NCI-H526 (cell line): ENCODE measurements around the gene LRCH1.
A peak's percentile ranks its signal among the peaks of the same experiment; 100 is the strongest.

ENCODE experiments used
- DNase-seq, 2 experiments: peaks; one replicate each; lab custom pipeline; 2025; lab: John Stamatoyannopoulos, UW

The LRCH1 gene

DNA sequence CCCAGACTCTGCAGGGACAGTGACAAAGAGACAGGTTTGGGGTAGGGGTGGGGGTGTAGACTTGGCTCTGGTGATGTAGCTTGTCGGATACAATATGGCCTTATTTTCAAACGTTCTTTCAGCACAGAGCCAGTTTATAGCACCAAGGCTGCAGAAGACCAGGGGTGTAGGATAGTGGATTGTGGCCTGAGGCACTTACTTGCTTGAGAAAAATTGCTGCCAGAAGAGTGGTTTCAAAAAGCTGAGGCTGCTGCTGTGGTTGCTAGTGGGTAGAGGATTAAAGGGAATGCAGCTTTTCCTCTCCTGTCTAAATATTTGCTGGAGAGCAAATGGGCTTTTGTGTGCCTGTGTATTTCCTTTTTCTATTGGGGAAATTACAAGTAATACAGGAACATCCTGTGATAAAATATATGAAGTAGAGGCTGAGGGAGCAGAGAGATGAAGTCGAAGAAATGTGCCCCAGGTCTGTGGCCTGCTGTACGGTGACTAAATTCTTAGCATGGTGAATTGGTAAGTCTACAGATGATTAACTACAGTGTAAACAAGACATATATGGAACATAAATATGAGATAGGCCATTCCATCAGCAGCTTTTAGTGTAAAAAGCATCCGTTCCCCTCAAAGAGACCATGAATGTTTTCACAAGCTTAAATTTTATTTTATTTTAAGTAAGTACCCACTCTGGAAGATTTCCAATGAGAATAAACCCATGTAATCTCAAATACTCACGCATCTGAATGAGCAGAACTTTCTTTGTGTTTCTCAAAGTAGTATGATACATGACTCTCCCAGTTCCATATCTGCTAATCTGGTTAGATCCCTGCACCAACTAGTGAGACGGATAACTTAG is 112.9 kb downstream of the LRCH1 start:
- DNase-seq, result peak in 1 of 2 experiments; percentile 40

DNA sequence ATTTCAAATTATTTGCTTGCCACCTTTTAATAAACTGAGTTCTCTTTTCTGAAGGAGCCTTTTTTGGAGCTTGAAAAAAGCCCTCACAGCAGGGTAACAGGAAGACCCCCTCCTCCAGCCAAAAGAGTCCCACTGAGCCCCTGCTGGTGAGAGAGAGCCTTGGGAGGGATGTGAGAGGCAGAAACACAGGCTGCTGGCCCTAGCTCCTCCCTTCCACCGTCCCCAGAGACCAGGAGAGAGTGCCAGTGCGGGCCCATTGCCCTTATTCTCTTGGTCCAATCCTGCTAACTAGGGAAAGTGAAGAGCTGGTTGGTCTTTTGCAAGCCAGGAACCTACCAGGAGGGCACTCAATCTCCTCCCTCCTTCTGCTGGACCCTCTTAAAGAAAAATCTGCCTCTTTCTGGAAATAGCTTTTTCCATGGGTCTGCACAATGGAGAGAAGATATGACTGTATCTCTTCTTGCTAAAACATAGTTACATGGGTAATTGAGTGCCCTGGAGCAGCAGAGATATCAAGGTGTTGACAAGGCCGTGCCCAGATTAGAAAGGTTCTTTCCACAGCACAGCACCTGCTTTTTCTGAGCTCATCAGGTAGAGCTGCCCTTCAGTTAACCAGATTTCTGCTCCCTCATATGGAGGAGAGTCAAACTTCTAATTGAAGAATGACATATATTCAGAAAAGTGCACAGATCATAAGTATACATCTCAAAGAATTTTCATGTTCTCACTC is 113.9 kb downstream of the LRCH1 start:
- peak in 1 of 2 experiments; percentile 24 for DNase-seq

DNA sequence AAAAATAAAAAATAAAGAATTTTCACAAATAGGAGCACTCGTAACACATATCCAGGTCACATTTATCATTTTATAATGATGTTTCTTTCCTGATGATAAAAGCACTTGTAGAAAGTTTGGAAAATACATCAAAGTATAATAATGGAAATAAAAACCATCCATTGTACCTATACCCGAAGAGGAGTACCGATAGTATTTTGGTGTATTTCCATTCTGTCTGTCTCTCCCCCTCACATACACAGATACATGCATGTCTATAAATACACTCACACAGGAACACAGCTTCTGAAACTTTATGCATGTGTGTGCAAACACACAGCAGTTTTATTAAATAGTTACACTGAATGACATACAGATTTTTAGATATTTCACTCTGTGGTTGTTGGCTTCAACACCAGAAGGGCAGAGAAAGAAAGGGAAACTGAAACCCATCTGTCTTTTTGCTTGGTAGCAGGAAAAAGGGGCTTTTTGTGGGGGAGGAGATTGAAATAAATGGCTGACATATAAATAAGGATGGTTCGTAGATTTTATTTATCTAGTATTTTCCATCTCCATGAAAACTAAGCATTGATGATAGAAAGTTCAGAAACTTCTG is 114.8 kb downstream of the LRCH1 start:
- DNase-seq, result no peak

DNA sequence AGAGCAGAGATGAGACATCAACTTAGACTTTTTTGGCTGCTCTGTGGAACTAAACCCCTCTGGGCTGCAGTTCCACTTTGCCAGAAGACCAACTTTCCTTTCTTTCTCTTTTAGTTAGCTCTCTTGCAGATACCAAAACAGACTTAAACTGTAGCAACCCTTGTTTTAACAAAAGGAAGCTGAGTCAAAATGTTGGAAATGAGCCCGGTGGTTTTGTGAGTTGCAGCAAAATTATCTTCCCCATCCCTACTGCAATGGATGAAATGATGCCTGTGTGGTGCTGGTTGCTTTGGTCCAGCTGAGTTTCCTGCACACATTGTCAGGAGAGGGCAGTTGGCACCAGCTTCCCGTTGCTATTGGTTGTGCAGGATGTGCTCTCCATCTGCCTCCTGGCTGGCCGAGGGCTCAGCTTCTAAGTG is 115.3 kb downstream of the LRCH1 start:
- DNase-seq, result no peak

DNA sequence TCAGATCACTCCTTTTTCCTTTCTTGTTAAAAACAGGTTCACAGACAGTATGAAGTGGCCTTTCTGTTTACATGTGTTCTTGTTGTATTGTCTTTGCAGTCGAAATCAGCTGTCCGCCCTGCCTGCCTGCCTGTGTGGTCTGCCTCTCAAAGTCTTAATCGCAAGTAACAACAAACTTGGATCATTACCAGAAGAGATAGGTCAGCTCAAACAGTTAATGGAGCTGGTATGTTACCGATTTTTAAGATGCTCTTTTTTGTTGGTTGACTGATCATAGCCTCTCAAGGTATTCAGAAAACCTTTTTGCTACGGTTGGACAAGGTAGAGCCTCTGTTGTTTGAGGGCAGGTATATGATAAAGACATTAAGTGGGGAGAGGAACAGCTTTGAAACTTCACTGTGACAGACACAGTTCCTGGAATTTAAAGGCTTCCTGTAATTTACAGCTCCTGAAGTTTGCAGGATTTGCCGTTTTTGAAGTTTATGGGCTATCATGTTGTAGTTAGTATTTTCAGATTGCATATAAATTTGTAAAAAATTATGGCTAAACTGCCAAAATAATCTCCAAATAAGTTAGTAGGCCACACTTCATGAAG is 116.1 kb downstream of the LRCH1 start:
- DNase-seq, result no peak

DNA sequence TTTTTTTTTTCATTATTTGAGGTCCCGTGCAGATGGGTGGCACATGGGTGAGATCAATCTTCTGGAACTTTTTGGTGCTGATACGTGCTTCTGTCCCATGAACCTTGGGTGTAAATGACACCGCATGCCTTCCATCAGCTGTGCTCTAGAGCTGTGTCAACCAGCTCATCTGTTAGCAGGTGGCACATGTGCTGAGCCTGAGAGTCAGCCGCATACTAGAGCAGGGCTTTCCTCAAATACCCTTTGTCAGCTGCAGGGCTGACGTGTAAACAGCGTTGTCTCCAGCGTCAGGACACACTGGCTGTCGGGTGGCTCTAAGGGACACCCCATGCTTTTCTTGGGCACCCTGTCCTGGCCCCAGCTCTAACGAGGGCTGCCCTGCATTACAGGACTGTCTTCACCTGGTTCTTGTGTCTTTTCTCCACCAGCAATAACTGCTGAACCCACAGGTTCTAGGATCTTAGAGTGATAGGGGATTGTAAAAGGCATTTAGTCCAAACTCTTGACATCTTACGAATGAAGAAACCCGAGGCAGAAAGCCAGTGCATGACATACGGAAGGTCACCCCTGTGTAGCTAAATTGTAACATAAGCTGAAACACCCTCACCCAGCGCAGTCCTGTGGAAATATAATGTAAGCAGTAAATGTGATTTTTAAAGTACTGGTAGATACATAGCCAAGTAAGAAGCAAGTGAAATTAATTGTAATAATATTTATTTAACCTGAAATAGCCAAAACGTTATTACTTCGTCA is 119.5 kb downstream of the LRCH1 start:
- no peak for DNase-seq

DNA sequence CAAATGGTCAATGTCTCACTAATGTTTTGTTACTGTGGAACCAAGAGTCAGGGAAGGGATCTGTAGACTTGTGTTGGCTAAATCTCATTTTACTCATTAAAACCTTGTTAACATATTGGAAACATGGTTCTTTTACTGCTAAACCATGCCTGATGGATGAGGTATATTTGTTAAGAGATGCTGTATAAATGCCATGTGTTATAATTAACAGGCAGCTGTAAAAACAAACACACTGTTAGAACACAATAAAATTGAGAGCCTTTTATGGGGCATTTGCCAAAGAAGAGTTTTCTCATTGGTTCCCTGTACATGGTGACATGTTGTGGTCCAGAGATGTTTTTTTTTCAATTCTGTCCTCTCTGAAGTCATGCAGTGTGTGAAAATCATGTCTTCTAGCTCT is 122.0 kb downstream of the LRCH1 start:
- DNase-seq, result no peak

DNA sequence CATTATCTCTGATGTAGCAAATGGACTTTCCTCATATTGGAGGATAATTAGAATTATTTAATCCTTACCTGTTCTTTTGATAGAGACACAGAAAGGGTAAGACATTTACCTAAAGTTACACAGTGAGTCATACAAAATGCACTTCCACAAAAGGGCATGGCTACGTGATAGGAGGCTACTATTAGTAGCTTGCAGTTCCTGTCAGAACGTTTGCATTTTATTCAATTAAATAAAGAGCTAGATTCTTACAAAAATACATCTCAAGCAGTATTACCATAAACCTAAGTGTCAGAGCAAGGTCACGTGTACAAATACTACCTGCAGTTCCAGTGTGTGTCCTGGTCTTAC is 123.4 kb downstream of the LRCH1 start:
- DNase-seq, result no peak

DNA sequence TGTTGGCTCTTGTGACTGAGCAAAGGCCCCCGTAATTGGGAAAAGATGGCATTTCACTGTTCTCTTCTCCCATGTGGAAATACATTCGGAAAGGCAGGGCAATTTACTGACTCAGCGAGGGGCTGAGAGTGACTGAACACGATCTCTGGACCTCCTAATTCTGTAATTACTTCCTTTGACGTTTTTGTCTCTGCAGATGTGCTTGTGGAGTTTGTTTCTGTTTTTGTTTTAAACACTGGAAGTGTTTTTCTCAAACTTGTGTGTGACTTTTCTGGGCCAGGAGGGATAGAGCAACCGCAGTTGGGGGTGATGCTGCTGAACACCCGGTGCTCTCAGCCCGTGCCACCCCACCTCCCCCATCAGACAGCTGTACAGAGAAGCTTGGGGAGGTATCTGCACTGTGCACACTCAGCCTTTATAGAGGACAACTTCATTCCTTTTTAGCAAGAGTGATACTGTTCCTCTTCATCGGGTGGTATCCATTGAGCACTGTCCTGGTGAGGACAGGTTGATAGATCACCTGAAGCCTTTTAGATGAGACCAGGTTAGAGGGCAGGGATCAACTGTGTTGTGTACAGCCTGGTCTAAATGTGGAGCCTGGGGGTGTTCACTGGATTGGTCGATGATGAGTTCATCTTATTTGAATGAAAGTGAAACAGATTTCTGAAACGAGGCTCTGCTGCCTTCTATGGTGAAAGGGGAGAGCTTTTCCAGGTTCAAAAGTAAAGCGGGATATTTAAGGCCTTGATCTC is 126.6 kb downstream of the LRCH1 start:
- DNase-seq, result no peak

DNA sequence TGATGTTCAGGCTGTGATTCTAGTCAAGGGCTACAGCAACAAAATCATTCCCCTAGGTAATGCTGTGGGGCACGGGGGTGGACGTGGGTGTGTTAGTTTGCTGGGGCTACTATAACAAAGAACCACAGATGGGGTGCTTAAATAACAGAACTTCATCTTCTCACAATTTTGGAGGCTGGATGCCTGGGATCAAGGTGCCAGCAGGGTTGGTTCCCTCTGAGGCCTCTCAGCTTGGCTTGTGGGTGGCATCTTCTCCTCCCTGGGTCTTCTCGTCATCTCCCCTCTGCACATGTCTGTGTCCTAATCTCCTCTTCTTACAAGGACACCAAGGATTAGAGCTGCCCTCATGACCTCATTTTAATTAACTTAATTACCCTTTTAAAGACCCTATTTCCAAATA is 129.0 kb downstream of the LRCH1 start:
- DNase-seq, result no peak

DNA sequence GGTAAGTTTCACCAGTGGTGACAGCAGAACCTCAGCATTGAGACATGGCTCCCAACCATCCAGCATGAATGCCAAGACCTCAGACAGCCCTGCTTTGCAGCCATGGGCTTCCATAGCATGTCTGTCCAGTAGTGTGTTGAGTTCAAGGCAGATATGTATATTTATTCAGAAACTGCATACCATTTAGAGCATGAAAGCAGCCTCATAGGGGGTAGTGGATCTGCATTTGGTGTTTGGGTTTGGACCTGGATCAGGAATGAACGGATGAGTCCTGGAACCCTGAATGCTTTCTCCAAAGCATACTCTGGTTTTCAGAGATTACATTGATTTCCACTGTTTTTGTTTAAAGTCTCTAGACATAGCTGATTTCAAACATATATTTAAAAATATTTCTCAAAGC is 129.7 kb downstream of the LRCH1 start:
- DNase-seq, result no peak

DNA sequence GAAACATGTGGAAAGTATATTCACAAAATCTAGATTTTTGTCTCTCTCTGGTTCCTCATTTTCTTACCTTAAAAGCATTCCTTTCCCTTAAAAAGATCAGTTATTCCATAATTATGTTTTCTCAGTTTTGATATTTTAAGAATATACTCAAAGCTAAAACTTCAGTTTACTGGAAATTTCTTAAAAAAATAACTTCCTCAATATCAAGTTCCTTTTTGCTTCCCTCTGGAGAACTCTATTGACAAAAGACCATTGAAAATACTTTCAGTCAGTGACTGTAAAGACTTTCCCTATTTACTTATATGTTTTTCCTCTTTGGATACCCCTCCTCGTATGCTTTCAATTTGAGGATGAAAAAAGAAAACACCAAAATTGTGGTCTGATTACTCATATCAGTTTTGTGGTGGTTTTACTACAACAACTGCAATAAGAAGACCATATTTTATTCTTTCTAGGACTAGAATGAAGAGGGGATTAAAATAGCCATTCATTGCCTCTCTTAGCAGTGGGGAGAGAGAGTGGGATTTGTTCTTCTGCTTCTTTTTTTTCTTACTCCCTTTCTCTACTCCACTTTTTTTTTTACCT is 130.8 kb downstream of the LRCH1 start:
- no peak for DNase-seq

DNA sequence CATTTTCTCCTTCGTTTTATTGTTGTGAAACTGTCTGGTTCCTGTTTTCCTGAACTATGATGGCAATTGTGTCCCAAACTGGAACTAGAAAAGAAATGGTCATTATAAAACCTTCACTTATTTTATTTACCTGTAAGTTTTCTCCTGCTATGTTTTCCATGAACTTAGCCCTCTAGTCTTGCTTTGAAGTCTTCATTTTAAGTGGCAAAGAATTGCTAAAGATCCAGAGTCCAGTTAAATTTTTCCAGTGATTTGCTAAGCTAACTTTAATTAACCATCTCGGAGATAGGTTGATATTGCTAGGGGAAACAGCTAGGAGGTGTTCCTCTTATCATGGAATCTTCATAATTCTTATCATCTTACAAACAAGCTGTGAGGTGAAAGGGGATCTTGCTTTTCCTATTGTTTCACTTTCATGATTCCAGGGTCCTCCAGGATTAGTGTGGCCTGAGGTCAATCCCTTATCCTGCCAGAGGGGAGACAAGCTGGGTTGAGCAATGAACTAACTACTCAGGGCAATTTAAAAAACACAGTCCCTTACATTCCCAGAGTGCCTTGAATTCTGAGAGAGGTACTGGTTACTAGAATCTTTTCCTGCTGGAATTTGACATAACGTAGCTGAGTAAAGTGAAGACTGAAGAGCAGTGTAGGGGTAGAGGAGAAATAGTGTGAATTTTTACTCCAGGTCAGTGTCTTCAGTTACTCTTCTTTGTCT is 131.5 kb downstream of the LRCH1 start:
- DNase-seq, result no peak

DNA sequence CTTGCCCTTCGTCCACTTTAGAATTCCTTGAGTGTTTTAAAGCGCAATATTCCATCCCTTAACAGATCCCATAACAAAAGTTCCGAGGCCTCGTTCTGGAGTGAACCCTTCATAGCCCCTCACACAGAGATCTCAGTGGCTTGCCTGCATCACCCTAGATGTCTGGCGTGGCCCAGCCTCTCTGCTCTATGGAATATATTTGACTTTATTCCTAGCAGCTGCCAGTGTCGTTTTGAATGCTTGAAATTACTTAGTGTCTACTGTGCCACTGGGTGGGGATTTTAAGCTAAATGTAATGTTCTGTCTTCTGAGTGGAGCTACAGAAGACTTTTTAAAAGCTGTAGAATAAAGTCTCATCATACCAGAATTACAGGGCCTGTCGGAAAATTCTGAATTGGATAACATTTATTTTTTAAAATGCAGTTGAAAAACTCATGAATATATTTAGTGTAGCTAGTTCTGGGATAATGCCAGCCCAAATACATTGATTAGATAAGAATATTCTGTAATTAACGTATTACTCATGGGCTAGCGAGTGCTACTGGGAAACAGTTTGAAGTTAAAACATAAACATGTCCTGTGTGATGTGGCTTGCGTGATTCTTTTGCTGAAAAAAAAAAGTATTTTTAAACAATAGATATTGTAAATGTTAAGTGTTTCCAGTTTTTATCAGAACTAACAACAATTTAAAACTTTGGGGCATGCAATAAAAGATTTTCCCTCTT is 132.2 kb downstream of the LRCH1 start:
- no peak for DNase-seq

DNA sequence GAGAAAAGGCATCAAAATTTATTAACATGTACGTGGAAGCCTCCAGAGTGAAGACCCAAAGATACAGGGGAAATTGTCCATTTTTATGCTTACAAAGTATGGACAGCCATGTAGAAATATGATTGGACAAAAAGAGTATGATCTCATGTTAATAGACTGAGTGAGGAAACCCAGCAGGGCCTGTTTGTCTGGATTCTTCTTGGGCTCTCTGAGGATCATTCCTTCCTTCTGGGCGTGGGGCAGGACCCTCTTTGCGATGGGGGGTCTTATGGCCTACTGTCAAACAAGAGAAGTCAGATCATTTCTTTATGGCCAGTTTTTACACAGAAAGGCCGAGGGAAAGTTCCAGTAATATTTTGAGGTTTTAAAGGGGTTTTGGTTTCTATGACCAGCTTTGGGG is 133.2 kb downstream of the LRCH1 start:
- DNase-seq, result no peak

DNA sequence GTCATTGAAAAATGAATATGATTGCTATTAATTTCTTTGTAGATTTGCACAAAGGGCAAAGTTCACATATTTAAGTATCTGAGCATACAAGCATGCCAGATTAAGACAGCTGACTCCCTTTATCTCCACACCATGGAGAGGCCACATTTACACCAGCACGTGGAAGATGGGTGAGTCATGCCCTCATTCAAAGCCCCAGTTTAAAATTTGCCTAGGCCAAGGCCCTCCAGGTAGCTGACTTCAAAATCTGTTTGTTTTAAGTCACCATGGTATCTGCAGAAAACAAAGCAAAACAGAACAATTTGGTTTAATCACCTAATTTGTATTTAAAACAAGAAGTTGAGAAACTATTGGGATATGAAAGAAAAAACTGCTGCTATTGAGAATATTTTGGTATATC is 134.8 kb downstream of the LRCH1 start:
- peak; percentile 60 to 77 for DNase-seq

DNA sequence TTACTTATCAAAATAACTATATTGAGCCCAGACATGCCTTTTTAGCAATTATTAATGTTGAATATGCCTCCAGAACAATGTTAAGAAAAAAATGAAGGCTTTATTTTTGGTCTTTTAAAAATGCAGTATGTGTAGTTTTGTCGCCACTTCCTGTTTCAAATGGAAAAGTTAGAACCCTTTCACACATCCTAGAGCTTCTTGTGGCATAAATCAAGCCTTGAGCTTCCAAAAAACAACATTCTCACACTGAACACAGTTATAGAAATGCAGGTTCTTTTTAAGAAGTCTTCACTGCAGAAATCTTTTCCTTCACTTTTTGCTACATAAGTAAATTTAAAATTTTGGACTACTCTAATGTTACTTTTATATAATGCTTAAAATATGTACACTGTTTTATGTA is 135.3 kb downstream of the LRCH1 start:
- DNase-seq, result no peak

DNA sequence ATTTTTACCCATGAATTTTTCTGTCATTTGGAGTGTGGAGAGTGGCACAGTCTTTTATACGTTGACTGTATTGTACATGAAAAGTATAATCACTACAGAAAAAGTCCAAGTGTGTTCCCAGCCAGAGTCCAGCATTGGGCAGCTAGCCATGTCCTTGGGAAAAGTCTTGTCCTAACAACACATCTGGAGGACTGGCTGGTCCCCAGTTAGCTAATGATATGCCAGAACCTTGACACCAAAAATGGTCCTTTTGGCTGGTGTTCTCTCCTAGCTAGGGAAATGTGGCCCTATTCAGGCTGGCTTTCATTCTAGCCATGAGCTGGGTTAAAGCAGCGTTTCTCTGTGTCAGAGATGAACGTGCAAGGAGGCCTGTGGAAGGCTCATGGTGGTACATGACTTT is 145.0 kb downstream of the LRCH1 start:
- no peak for DNase-seq

DNA sequence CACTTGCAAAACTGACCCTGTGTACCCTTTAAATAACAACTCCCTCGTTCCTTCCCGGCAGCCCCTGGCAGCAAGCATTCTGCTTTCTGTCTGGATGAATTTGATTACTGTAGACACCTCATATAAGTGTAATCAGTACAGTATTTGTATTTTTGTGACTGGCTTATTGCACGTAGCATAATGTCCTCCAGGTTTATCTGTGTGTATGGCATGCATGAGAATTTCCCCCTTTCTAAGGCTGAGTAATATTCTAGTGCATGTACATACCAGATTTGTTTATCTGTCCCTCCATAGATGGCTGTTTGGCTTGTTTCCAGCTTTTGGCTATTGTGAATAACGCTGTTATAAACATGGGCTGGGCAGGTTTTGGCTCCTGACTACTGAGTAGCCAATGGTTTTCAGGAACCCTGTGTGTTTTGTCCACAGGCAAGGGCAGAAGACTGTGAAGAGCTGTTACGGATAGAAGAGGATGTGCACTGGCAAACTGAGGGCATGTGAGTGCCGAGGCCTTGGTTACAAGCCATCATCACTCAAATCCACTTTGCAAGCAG is 146.0 kb downstream of the LRCH1 start:
- no peak for DNase-seq
